ENCODE data around the gene COL4A2. TPM values are rescaled to one million over a fixed set of nuclear protein-coding genes. Genes with fewer than 3 reads are reported as not detected.

Gene COL4A2
- total RNA-seq, 1 donor from 2014 or later = 1,414 TPM

DNA sequence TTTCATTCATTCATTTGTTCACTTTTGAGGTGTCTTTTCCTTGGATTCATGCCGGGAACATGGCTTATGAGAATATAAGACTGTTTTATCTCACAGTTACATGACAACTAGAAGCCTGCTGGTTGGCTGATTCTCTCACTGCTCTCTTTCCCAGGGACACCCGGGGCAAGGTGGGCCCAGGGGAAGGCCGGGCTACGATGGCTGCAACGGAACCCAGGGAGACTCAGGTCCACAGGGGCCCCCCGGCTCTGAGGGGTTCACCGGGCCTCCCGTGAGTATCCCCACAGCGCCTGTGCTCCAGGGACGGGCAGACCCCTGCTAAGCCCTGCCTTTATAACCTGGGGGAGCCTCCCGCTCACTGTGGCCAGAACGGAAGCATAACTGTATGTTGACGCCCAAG is 121.2 kb downstream of the COL4A2 start:
- Histone ChIP-seq H3K9me3 (ENCODE audit: insufficient read depth, low read depth, low read length) (no peaks in the 10 kb centered on the region), H4K20me1 (ENCODE audit: insufficient read depth, low read length) (peaks cover 25% of the 10 kb centered on the region), H3K27ac (ENCODE audit: low read depth, low read length) (no peak overlapping the region), H3K9ac (ENCODE audit: low read length) (no peak overlapping the region), H3K27me3 (ENCODE audit: insufficient read depth, low read length) (no peaks in the 10 kb centered on the region), H3K4me1 (ENCODE audit: insufficient read depth, low read length) (peaks cover 18% of the 10 kb centered on the region), H2AFZ (ENCODE audit: low read depth, low read length) (no peak overlapping the region), H3K79me2 (ENCODE audit: insufficient read depth, low read length) (peaks cover 6% of the 10 kb centered on the region), H3K36me3 (ENCODE audit: insufficient read depth, low read length) (peaks cover 62% of the 10 kb centered on the region), H3K4me2 (ENCODE audit: low read length) (no peak overlapping the region), H3K4me3 (ENCODE audit: insufficient read depth, low read depth, low read length) (no peak overlapping the region)
- H3K4me1 Mint-ChIP-seq (ENCODE audit: low read depth, unreplicated experiment) = peaks cover 10% of the 10 kb centered on the region
- no peaks in the 10 kb centered on the region for H3K9me3 Mint-ChIP-seq (ENCODE audit: unreplicated experiment)
- no peaks in the 10 kb centered on the region for H3K27me3 Mint-ChIP-seq (ENCODE audit: low read depth, unreplicated experiment)
- TF ChIP-seq, protein P1, sequence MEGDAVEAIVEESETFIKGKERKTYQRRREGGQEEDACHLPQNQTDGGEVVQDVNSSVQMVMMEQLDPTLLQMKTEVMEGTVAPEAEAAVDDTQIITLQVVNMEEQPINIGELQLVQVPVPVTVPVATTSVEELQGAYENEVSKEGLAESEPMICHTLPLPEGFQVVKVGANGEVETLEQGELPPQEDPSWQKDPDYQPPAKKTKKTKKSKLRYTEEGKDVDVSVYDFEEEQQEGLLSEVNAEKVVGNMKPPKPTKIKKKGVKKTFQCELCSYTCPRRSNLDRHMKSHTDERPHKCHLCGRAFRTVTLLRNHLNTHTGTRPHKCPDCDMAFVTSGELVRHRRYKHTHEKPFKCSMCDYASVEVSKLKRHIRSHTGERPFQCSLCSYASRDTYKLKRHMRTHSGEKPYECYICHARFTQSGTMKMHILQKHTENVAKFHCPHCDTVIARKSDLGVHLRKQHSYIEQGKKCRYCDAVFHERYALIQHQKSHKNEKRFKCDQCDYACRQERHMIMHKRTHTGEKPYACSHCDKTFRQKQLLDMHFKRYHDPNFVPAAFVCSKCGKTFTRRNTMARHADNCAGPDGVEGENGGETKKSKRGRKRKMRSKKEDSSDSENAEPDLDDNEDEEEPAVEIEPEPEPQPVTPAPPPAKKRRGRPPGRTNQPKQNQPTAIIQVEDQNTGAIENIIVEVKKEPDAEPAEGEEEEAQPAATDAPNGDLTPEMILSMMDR (IDR thresholded peaks at IDR 0.05; ENCODE audit: insufficient read depth, low read depth, low read length) = no peak
- TF ChIP-seq EZH2 (IDR thresholded peaks at IDR 0.05; ENCODE audit: insufficient read depth, low read length) = no peak
- no peak overlapping the region for H3K27ac Mint-ChIP-seq (ENCODE audit: unreplicated experiment)
- FAIRE-seq (no peak), DNase-seq (ENCODE audit: low read depth) (no peak)
- H3K4me3 Mint-ChIP-seq (ENCODE audit: unreplicated experiment) = no peak overlapping the region
- peaks cover 60% of the 10 kb centered on the region for H3K36me3 Mint-ChIP-seq (ENCODE audit: low read depth, unreplicated experiment)

DNA sequence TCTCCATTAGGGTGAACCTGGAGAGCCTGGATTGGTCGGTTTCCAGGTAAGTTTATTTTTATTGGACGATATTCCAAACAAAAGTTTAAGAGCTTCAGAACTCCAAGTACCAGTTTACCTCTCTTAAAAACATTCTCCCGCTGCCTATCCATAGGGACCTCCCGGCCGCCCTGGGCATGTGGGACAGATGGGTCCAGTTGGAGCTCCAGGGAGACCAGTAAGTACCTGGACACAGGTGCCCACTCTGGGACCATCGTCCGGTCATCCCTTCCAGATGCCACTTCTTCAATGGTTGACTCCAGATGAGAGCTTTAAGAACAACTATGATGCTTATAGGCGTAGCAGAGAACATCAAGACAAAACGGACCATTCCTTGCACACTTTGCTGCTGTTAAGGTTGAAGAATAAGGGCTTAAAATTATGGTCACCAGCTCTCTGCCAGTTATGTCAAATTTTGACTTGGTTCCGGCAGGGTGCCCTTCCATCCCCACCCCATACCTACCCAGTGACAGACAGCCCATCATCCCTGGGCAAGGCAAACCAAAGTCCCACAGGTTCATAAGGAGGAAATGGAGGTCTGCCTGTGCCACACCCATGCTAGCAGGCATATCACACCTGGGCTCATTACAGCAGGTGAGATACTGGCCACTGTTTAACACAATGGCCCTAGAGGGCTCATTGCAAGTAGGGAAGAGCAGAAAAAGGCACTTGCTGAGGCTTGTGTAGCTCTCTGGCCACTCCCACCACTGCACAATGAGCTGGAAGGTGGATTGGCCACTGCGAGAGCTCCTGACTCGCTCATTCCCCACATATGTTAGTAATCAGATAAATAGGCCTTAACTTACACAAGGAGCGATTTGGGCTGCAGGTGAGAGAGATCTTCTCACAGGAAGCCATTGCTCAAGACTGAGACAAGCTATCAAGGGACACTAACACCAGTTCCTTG is 123.6 kb downstream of the COL4A2 start:
- Histone ChIP-seq H3K9ac (ENCODE audit: low read length) (no peak overlapping the region), H2AFZ (ENCODE audit: low read depth, low read length) (no peak overlapping the region), H3K4me2 (ENCODE audit: low read length) (no peak overlapping the region), H3K27ac (ENCODE audit: low read depth, low read length) (no peak overlapping the region), H3K27me3 (ENCODE audit: insufficient read depth, low read length) (no peaks in the 10 kb centered on the region), H4K20me1 (ENCODE audit: insufficient read depth, low read length) (peaks cover 25% of the 10 kb centered on the region), H3K4me3 (ENCODE audit: insufficient read depth, low read depth, low read length) (no peak overlapping the region), H3K9me3 (ENCODE audit: insufficient read depth, low read depth, low read length) (no peaks in the 10 kb centered on the region), H3K36me3 (ENCODE audit: insufficient read depth, low read length) (peaks cover 75% of the 10 kb centered on the region), H3K79me2 (ENCODE audit: insufficient read depth, low read length) (no peaks in the 10 kb centered on the region), H3K4me1 (ENCODE audit: insufficient read depth, low read length) (peaks cover 11% of the 10 kb centered on the region)
- no peaks in the 10 kb centered on the region for H3K9me3 Mint-ChIP-seq (ENCODE audit: unreplicated experiment)
- H3K4me3 Mint-ChIP-seq (ENCODE audit: unreplicated experiment) = no peak overlapping the region
- H3K4me1 Mint-ChIP-seq (ENCODE audit: low read depth, unreplicated experiment) = peaks cover 1% of the 10 kb centered on the region
- no peak for FAIRE-seq
- no peaks in the 10 kb centered on the region for H3K27me3 Mint-ChIP-seq (ENCODE audit: low read depth, unreplicated experiment)
- no peak for DNase-seq (ENCODE audit: low read depth)
- H3K36me3 Mint-ChIP-seq (ENCODE audit: low read depth, unreplicated experiment) = peaks cover 63% of the 10 kb centered on the region
- no peak for TF ChIP-seq EZH2 (IDR thresholded peaks at IDR 0.05; ENCODE audit: insufficient read depth, low read length)
- TF ChIP-seq, protein P1 (IDR thresholded peaks at IDR 0.05; ENCODE audit: insufficient read depth, low read depth, low read length) = no peak
- no peak overlapping the region for H3K27ac Mint-ChIP-seq (ENCODE audit: unreplicated experiment)

All from astrocyte (in vitro differentiated cells and primary cell).